GM12801 (cell line): ENCODE results near the gene RALGAPB.

Experiments used
- CTCF ChIP-seq: IDR thresholded peaks from one replicate; pipeline ENCODE4 v1.5.1; 2011; ENCODE audit warnings: control low read depth; ENCODE audit not compliant: insufficient read length; ENCODE audit errors: extremely low read depth

The RALGAPB gene

GRCh38 chr20:38610521-38610920 is 137.9 kb downstream of the RALGAPB start:
- TF ChIP-seq CTCF, result no peak

- TF ChIP-seq CTCF, result no peak
These were observed 140.3 kb downstream of the RALGAPB start for GRCh38 chr20:38612751-38613515.

- TF ChIP-seq CTCF, result no peak
These were observed 142.6 kb downstream of the RALGAPB start for GRCh38 chr20:38615283-38615682.

- no peak for TF ChIP-seq CTCF
These were observed 143.8 kb downstream of the RALGAPB start for GRCh38 chr20:38616457-38616856.

GRCh38 chr20:38617011-38617829 is 144.6 kb downstream of the RALGAPB start:
- TF ChIP-seq CTCF, result no peak

GRCh38 chr20:38617830-38618196 is 145.2 kb downstream of the RALGAPB start:
- TF ChIP-seq CTCF, result no peak

- TF ChIP-seq CTCF, result no peak
These were observed 147.8 kb downstream of the RALGAPB start for GRCh38 chr20:38620441-38620840.
